ENCODE measurements around the gene ZFHX3. TPM values are rescaled to one million over a fixed set of nuclear protein-coding genes. Genes with fewer than 3 reads are reported as not detected.
A peak's percentile ranks its signal among the peaks of the same experiment; 100 is the strongest.

Gene ZFHX3
- total and polyA plus RNA-seq, 9 donors, result 5.2 to 12.0 (median 7.5) TPM

- peaks cover 41% of the 10 kb centered on the region for H3K4me1 ChIP-seq (ENCODE audit: control insufficient read depth, insufficient read depth, low read length)
- no peaks in the 10 kb centered on the region for H3K36me3 ChIP-seq (ENCODE audit: control insufficient read depth, insufficient read depth, low read length)
- H3K27ac ChIP-seq (ENCODE audit: low read length), result no peak overlapping the region
- peak overlapping the region; percentile 2 for H3K4me3 ChIP-seq (ENCODE audit: low read length)
- H3K27me3 ChIP-seq (ENCODE audit: control insufficient read depth, insufficient read depth, low read length), result peaks cover 61% of the 10 kb centered on the region
- peak; percentile 18 for DNase-seq
- WGBS (ENCODE audit: insufficient coverage), result 39% methylated on average over 38 of the region's 55 CpGs
- no peaks in the 10 kb centered on the region for H3K9me3 ChIP-seq (replicated peaks; ENCODE audit: control insufficient read depth, low read depth, low read length)
These were observed 15.1 kb upstream of the ZFHX3 start for GRCh38 chr16:73062743-73063733.

- 100% methylated on average over 1 of the region's 3 CpGs for WGBS (ENCODE audit: insufficient coverage)
- Histone ChIP-seq H3K4me1 (ENCODE audit: control insufficient read depth, insufficient read depth, low read length) (peaks cover 32% of the 10 kb centered on the region), H3K9me3 (replicated peaks; ENCODE audit: control insufficient read depth, low read depth, low read length) (no peaks in the 10 kb centered on the region), H3K4me3 (ENCODE audit: low read length) (no peak overlapping the region), H3K27me3 (ENCODE audit: control insufficient read depth, insufficient read depth, low read length) (peaks cover 55% of the 10 kb centered on the region), H3K27ac (ENCODE audit: low read length) (no peak overlapping the region), H3K36me3 (ENCODE audit: control insufficient read depth, insufficient read depth, low read length) (no peaks in the 10 kb centered on the region)
- no peak for DNase-seq
These were observed 14.2 kb upstream of the ZFHX3 start for GRCh38 chr16:73062001-73062616.

GRCh38 chr16:73060892-73061490, 13.1 kb upstream of the ZFHX3 start:
- Histone ChIP-seq H3K36me3 (ENCODE audit: control insufficient read depth, insufficient read depth, low read length) (no peaks in the 10 kb centered on the region), H3K9me3 (replicated peaks; ENCODE audit: control insufficient read depth, low read depth, low read length) (no peaks in the 10 kb centered on the region), H3K4me1 (ENCODE audit: control insufficient read depth, insufficient read depth, low read length) (peaks cover 26% of the 10 kb centered on the region), H3K4me3 (ENCODE audit: low read length) (no peak overlapping the region), H3K27ac (ENCODE audit: low read length) (no peak overlapping the region), H3K27me3 (ENCODE audit: control insufficient read depth, insufficient read depth, low read length) (peaks cover 44% of the 10 kb centered on the region)
- no CpG with 5 or more reads among the region's 4 CpGs for WGBS (ENCODE audit: insufficient coverage)
- DNase-seq, result peak; percentile 18

GRCh38 chr16:73059779-73060615, 12.1 kb upstream of the ZFHX3 start:
- DNase-seq, result peak; percentile 36
- Histone ChIP-seq H3K36me3 (ENCODE audit: control insufficient read depth, insufficient read depth, low read length) (no peaks in the 10 kb centered on the region), H3K4me1 (ENCODE audit: control insufficient read depth, insufficient read depth, low read length) (peaks cover 29% of the 10 kb centered on the region), H3K27ac (ENCODE audit: low read length) (peak overlapping the region; percentile 35), H3K9me3 (replicated peaks; ENCODE audit: control insufficient read depth, low read depth, low read length) (no peaks in the 10 kb centered on the region), H3K27me3 (ENCODE audit: control insufficient read depth, insufficient read depth, low read length) (peaks cover 34% of the 10 kb centered on the region), H3K4me3 (ENCODE audit: low read length) (peak overlapping the region; percentile 67)
- WGBS (ENCODE audit: insufficient coverage), result 45% methylated on average over 6 of the region's 10 CpGs

GRCh38 chr16:73058616-73059409, 10.9 kb upstream of the ZFHX3 start:
- peak; percentile 86 for DNase-seq
- under 1% methylated on average over 66 of the region's 72 CpGs for WGBS (ENCODE audit: insufficient coverage)
- H3K4me3 ChIP-seq (ENCODE audit: low read length), result peak overlapping the region; percentile 67
- no peaks in the 10 kb centered on the region for H3K36me3 ChIP-seq (ENCODE audit: control insufficient read depth, insufficient read depth, low read length)
- H3K27ac ChIP-seq (ENCODE audit: low read length), result peak overlapping the region; percentile 66
- H3K9me3 ChIP-seq (replicated peaks; ENCODE audit: control insufficient read depth, low read depth, low read length), result no peaks in the 10 kb centered on the region
- H3K27me3 ChIP-seq (ENCODE audit: control insufficient read depth, insufficient read depth, low read length), result peaks cover 23% of the 10 kb centered on the region
- peaks cover 33% of the 10 kb centered on the region for H3K4me1 ChIP-seq (ENCODE audit: control insufficient read depth, insufficient read depth, low read length)

GRCh38 chr16:73058221-73058615, 10.3 kb upstream of the ZFHX3 start:
- Histone ChIP-seq H3K27ac (ENCODE audit: low read length) (peak overlapping the region; percentile 62), H3K27me3 (ENCODE audit: control insufficient read depth, insufficient read depth, low read length) (peaks cover 17% of the 10 kb centered on the region), H3K4me1 (ENCODE audit: control insufficient read depth, insufficient read depth, low read length) (peaks cover 38% of the 10 kb centered on the region), H3K4me3 (ENCODE audit: low read length) (peak overlapping the region; percentile 67), H3K9me3 (replicated peaks; ENCODE audit: control insufficient read depth, low read depth, low read length) (no peaks in the 10 kb centered on the region), H3K36me3 (ENCODE audit: control insufficient read depth, insufficient read depth, low read length) (no peaks in the 10 kb centered on the region)
- WGBS (ENCODE audit: insufficient coverage), result under 1% methylated on average over 60 of the region's 61 CpGs
- peak; percentile 78 for DNase-seq

GRCh38 chr16:73057291-73058210, 9.6 kb upstream of the ZFHX3 start:
- H3K36me3 ChIP-seq (ENCODE audit: control insufficient read depth, insufficient read depth, low read length), result no peaks in the 10 kb centered on the region
- H3K27me3 ChIP-seq (ENCODE audit: control insufficient read depth, insufficient read depth, low read length), result peaks cover 10% of the 10 kb centered on the region
- peaks cover 39% of the 10 kb centered on the region for H3K4me1 ChIP-seq (ENCODE audit: control insufficient read depth, insufficient read depth, low read length)
- 1% methylated on average over 61 of the region's 101 CpGs for WGBS (ENCODE audit: insufficient coverage)
- H3K4me3 ChIP-seq (ENCODE audit: low read length), result peak overlapping the region; percentile 67
- DNase-seq, result peak; percentile 71
- H3K9me3 ChIP-seq (replicated peaks; ENCODE audit: control insufficient read depth, low read depth, low read length), result no peaks in the 10 kb centered on the region
- peak overlapping the region; percentile 84 for H3K27ac ChIP-seq (ENCODE audit: low read length)

- Histone ChIP-seq H3K4me1 (ENCODE audit: control insufficient read depth, insufficient read depth, low read length) (peaks cover 42% of the 10 kb centered on the region), H3K9me3 (replicated peaks; ENCODE audit: control insufficient read depth, low read depth, low read length) (no peaks in the 10 kb centered on the region), H3K4me3 (ENCODE audit: low read length) (peak overlapping the region; percentile 51), H3K36me3 (ENCODE audit: control insufficient read depth, insufficient read depth, low read length) (no peaks in the 10 kb centered on the region), H3K27ac (ENCODE audit: low read length) (peak overlapping the region; percentile 84), H3K27me3 (ENCODE audit: control insufficient read depth, insufficient read depth, low read length) (peaks cover 5% of the 10 kb centered on the region)
- no CpG with 5 or more reads among the region's 6 CpGs for WGBS (ENCODE audit: insufficient coverage)
- peak; percentile 52 for DNase-seq
These were observed 9.0 kb upstream of the ZFHX3 start for GRCh38 chr16:73056921-73057290.

All from muscle of leg (tissue), 11 donors.